Transverse colon (tissue), 4 donors: Measurements from ENCODE around the gene VPS35L.

ENCODE experiments used
- CTCF ChIP-seq, 5 experiments: fragments of 200-600 bp in 3 of 5; fragments of 450-650 bp in 2 of 5; sonication (generic) in 3 of 5; IDR thresholded peaks; 1 replicate in 2 of 5; 2 replicates in 3 of 5; pipeline ENCODE4 v1.5.1; 2016 to 2017; ENCODE audit warnings: antibody characterized with exemption in 5 of 5, inconsistent platforms in 3 of 5, mild to moderate bottlenecking in 2 of 5, moderate library complexity in 1 of 5
- EP300 ChIP-seq: sonication (generic); formaldehyde crosslinking; IDR thresholded peaks from one replicate; pipeline ENCODE4 v1.6.1; 2017; ENCODE audit warnings: antibody characterized with exemption, low read depth
- POLR2A ChIP-seq: fragments of 450-650 bp; IDR thresholded peaks from one replicate; pipeline ENCODE4 v1.6.1; 2016; ENCODE audit warnings: antibody characterized with exemption, mild to moderate bottlenecking, moderate library complexity
- POLR2AphosphoS5 ChIP-seq, 3 donors: sonication (generic); formaldehyde crosslinking; IDR thresholded peaks; one replicate each; pipeline ENCODE4 v1.6.1; 2016; ENCODE audit warnings: antibody characterized with exemption in 3 of 3

- TF ChIP-seq CTCF (IDR thresholded peaks at IDR 0.05) (no peak), POLR2A (no peak), POLR2AphosphoS5 (IDR thresholded peaks at IDR 0.05) (no peak), EP300 (no peak)
Measured at GRCh38 chr16:19717314-19717713, 161.8 kb downstream of the VPS35L start.
